Measurements from ENCODE around the gene DNASE1L1.

- TF ChIP-seq TEF (CRISPR knock-in tag; IDR thresholded peaks at IDR 0.05): no peak
- TF ChIP-seq SOX5 (CRISPR knock-in tag; IDR thresholded peaks at IDR 0.05; ENCODE audit: borderline replicate concordance): no peak
- no peak for TF ChIP-seq IRF2 (CRISPR knock-in tag; IDR thresholded peaks at IDR 0.05)
- no peak for TF ChIP-seq FOXO4 (CRISPR knock-in tag; conservative IDR thresholded peaks at IDR 0.05)
- no peak for TF ChIP-seq TP53 (CRISPR knock-in tag; conservative IDR thresholded peaks at IDR 0.05)
- TF ChIP-seq REPIN1 (CRISPR knock-in tag; IDR thresholded peaks at IDR 0.05; ENCODE audit: borderline replicate concordance, low read depth): no peak
- no peak for TF ChIP-seq ZNF280B (CRISPR knock-in tag; IDR thresholded peaks at IDR 0.05; ENCODE audit: borderline replicate concordance)
- no peak for TF ChIP-seq NPAS2 (CRISPR knock-in tag; IDR thresholded peaks at IDR 0.05; ENCODE audit: borderline replicate concordance)
- no peak for TF ChIP-seq DZIP1 (CRISPR knock-in tag; IDR thresholded peaks at IDR 0.05)
Observed at GRCh38 chrX:154441564-154441963, 32.5 kb upstream of the DNASE1L1 start.

Data from HepG2 (cell line).